Esophagus squamous epithelium (tissue), 4 donors: Measurements from ENCODE around the gene SCAPER.

Experiments
- CTCF ChIP-seq, 6 experiments: fragments of 450-650 bp in 4 of 6; fragments of 200-600 bp in 2 of 6; sonication (generic) in 2 of 6; IDR thresholded peaks; one replicate each; pipeline ENCODE4 v1.5.1; 2016 to 2019; ENCODE audit warnings: antibody characterized with exemption in 6 of 6, mild to moderate bottlenecking in 4 of 6, moderate library complexity in 4 of 6
- POLR2A ChIP-seq, 4 donors: fragments of 450-650 bp; IDR thresholded peaks; one replicate each; pipeline ENCODE4 v1.6.1; 2017; ENCODE audit warnings: antibody characterized with exemption in 4 of 4, mild to moderate bottlenecking in 4 of 4, moderate library complexity in 3 of 4

GRCh38 chr15:76517910-76518309 is 387.2 kb downstream of the SCAPER start:
- TF ChIP-seq CTCF (IDR thresholded peaks at IDR 0.05) (no peak), POLR2A (IDR thresholded peaks at IDR 0.05) (no peak)
